Aorta (tissue), 5 donors: Measurements from ENCODE around the gene ARHGEF11. TPM values are rescaled to one million over a fixed set of nuclear protein-coding genes. Genes with fewer than 3 reads are reported as not detected.

ENCODE experiments used
- ATAC-seq: fragments of 200-7000 bp; cut with Tn5 transposase; one replicate; pipeline ENCODE4 v1.9.1; 2022; ENCODE audit warnings: moderate library complexity; ENCODE audit not compliant: low FRiP score
- DNase-seq, 2 donors: peaks; one replicate each; pipeline ENCODE4 v3.0.0-alpha.2; 2020
- H3K27ac ChIP-seq, 2 donors: one replicate each; pipeline ENCODE4 v1.5.1; 2013; ENCODE audit warnings: low read length in 2 of 2, mild to moderate bottlenecking in 2 of 2, moderate library complexity in 2 of 2, control low read depth in 1 of 2, inconsistent platforms in 1 of 2, low read depth in 1 of 2
- H3K27me3 ChIP-seq, 2 donors: one replicate each; pipeline ENCODE4 v1.6.1; 2013; ENCODE audit warnings: control low read depth in 1 of 2, low read length in 1 of 2, mild to moderate bottlenecking in 1 of 2, moderate library complexity in 1 of 2; ENCODE audit not compliant: insufficient read depth in 2 of 2, control insufficient read depth in 1 of 2
- H3K36me3 ChIP-seq, 2 donors: one replicate each; pipeline ENCODE4 v1.6.1; 2013; ENCODE audit warnings: control low read depth in 1 of 2, low read length in 1 of 2, mild to moderate bottlenecking in 1 of 2; ENCODE audit not compliant: insufficient read depth in 2 of 2, control insufficient read depth in 1 of 2
- H3K4me1 ChIP-seq, 2 donors: one replicate each; pipeline ENCODE4 v1.6.1; 2013; ENCODE audit warnings: low read length in 2 of 2, control low read depth in 1 of 2, mild to moderate bottlenecking in 1 of 2, moderate library complexity in 1 of 2; ENCODE audit not compliant: insufficient read depth in 2 of 2, control insufficient read depth in 1 of 2
- H3K4me3 ChIP-seq, 2 donors: one replicate each; pipeline ENCODE4 v1.5.1; 2013; ENCODE audit warnings: low read length in 2 of 2, control low read depth in 1 of 2, mild to moderate bottlenecking in 1 of 2
- H3K9me3 ChIP-seq: one replicate; pipeline ENCODE4 v1.6.1; 2013; ENCODE audit warnings: mild to moderate bottlenecking, low read length; ENCODE audit not compliant: control insufficient read depth
- WGBS, 2 donors: extraction: QIAGEN DNeasy Blood & Tissue Kit; methylation state at CpG; one replicate each; pipeline ENCODE4 v1.1.7; 2013; 5-methylcytosine and 5-hydroxymethylcytosine counted together
- intact Hi-C, 2 donors: fragments of 100-400 bp; cut with DNase I; formaldehyde crosslinking; loops; one replicate each; pipeline versions ENCODE4 v1.14.2 to v1.15.0; 2022
- polyA plus RNA-seq, 2 donors: library from polyadenylated mRNA; stranded (reverse); fragments of 200-250 nt; gene quantifications; one replicate each; pipeline ENCODE4 v1.2.3, GENCODE V29; 2013
- total RNA-seq, 2 donors: library from RNA; stranded (reverse); fragmentation: NEBNext Ultra II Directional; extraction: Animal tissue kit (Norgen Biotek cat#: 25700); gene quantifications; one replicate each; pipeline ENCODE4 v1.2.1, GENCODE V29; 2021
- donor health status: healthy with polysubstance abuse.
- donor health status: Bipolar disorder and iron deficiency.
- donor health status: DM: no; HTN: no; CAD: no.
- donor health status: DM: no; HTN: no; CAD: no.
- donor health status: DM: yes; HTN: yes; CAD: no.

The ARHGEF11 gene
- total and polyA plus RNA-seq, 4 donors = 9.3 to 47.8 (median 24.6) TPM

GRCh38 chr1:157004327-157004726 is 41.2 kb downstream of the ARHGEF11 start:
- Histone ChIP-seq H3K27me3 (no peaks in the 10 kb centered on the region), H3K27ac (no peak overlapping the region), H3K4me3 (no peak overlapping the region), H3K9me3 (no peaks in the 10 kb centered on the region), H3K36me3 (no peaks in the 10 kb centered on the region), H3K4me1 (peaks cover 0 to 2% of the 10 kb centered on the region in 2 donors)
- 92 to 96% methylated on average over 4 of the region's 4 CpGs for WGBS, 2 donors
- ATAC-seq = no peak
- intact Hi-C loops = no loop called here
- no peak for DNase-seq

GRCh38 chr1:157001304-157001703 is 44.2 kb downstream of the ARHGEF11 start:
- no peaks in the 10 kb centered on the region for H3K4me1 ChIP-seq
- H3K27ac ChIP-seq = no peak overlapping the region
- H3K36me3 ChIP-seq = no peaks in the 10 kb centered on the region
- H3K4me3 ChIP-seq = no peak overlapping the region
- ATAC-seq (no peak), DNase-seq (no peak)
- H3K27me3 ChIP-seq = no peaks in the 10 kb centered on the region
- WGBS, 2 donors = 68 to 82% methylated on average over 1 of the region's 1 CpG
- intact Hi-C loops = no loop called here
- H3K9me3 ChIP-seq = no peaks in the 10 kb centered on the region

GRCh38 chr1:157000686-157001085 is 44.9 kb downstream of the ARHGEF11 start:
- ATAC-seq = no peak

GRCh38 chr1:156999596-157000320 is 45.8 kb downstream of the ARHGEF11 start:
- no peak for DNase-seq
- WGBS, 2 donors = 89 to 93% methylated on average over 9 of the region's 9 CpGs
- Histone ChIP-seq H3K27ac (no peak overlapping the region), H3K9me3 (no peaks in the 10 kb centered on the region), H3K27me3 (no peaks in the 10 kb centered on the region), H3K4me1 (no peaks in the 10 kb centered on the region), H3K36me3 (no peaks in the 10 kb centered on the region), H3K4me3 (no peak overlapping the region)
- ATAC-seq = no peak
- intact Hi-C loops = no loop called here

More at GRCh38 chr1:157000686-157001085, 44.9 kb downstream of the ARHGEF11 start:
- intact Hi-C loops = no loop called here
- Histone ChIP-seq H3K4me3 (no peak overlapping the region), H3K27ac (no peak overlapping the region), H3K9me3 (no peaks in the 10 kb centered on the region), H3K27me3 (no peaks in the 10 kb centered on the region), H3K36me3 (no peaks in the 10 kb centered on the region), H3K4me1 (no peaks in the 10 kb centered on the region)
- WGBS, 2 donors = 85 to 96% methylated on average over 4 to 5 of the region's 5 CpGs
- no peak for DNase-seq

GRCh38 chr1:156998840-156999500 is 46.6 kb downstream of the ARHGEF11 start:
- intact Hi-C loops = no loop called here
- Histone ChIP-seq H3K4me3 (no peak overlapping the region), H3K27me3 (no peaks in the 10 kb centered on the region), H3K27ac (no peak overlapping the region), H3K9me3 (no peaks in the 10 kb centered on the region), H3K4me1 (no peaks in the 10 kb centered on the region), H3K36me3 (no peaks in the 10 kb centered on the region)
- WGBS, 2 donors = 80 to 83% methylated on average over 7 of the region's 7 CpGs
- no peak for DNase-seq
- no peak for ATAC-seq

- ATAC-seq (no peak), DNase-seq (no peak)
- Histone ChIP-seq H3K27me3 (no peaks in the 10 kb centered on the region), H3K4me1 (no peaks in the 10 kb centered on the region), H3K36me3 (no peaks in the 10 kb centered on the region), H3K4me3 (no peak overlapping the region), H3K9me3 (no peaks in the 10 kb centered on the region), H3K27ac (no peak overlapping the region)
- WGBS, 2 donors = 81 to 84% methylated on average over 3 of the region's 3 CpGs
- intact Hi-C loops = no loop called here
These were observed 47.2 kb downstream of the ARHGEF11 start for GRCh38 chr1:156998301-156998700.

GRCh38 chr1:156995412-156995811 is 50.1 kb downstream of the ARHGEF11 start:
- DNase-seq = no peak
- intact Hi-C loops = no loop called here
- no peak overlapping the region for H3K4me3 ChIP-seq
- no peak for ATAC-seq
- H3K27ac ChIP-seq = no peak overlapping the region
- WGBS, 2 donors = 90 to 91% methylated on average over 5 of the region's 5 CpGs
- H3K4me1 ChIP-seq = no peaks in the 10 kb centered on the region
- no peaks in the 10 kb centered on the region for H3K27me3 ChIP-seq
- H3K36me3 ChIP-seq = no peaks in the 10 kb centered on the region
- H3K9me3 ChIP-seq = no peaks in the 10 kb centered on the region

- H3K4me3 ChIP-seq = no peak overlapping the region
- H3K27ac ChIP-seq = no peak overlapping the region
- intact Hi-C loops = no loop called here
- H3K4me1 ChIP-seq = no peaks in the 10 kb centered on the region
- no peaks in the 10 kb centered on the region for H3K36me3 ChIP-seq
- DNase-seq (no peak), ATAC-seq (no peak)
- 59 to 60% methylated on average over 2 of the region's 2 CpGs for WGBS, 2 donors
- H3K9me3 ChIP-seq = no peaks in the 10 kb centered on the region
- H3K27me3 ChIP-seq = no peaks in the 10 kb centered on the region
These were observed 51.3 kb downstream of the ARHGEF11 start for GRCh38 chr1:156994277-156994676.
